HG02798 (cell line): ENCODE results near the gene ADAP1.
"Not testable (repeated sequence)": the region's sequence is repeated elsewhere in the genome, so short reads cannot be mapped to it uniquely, and the experiment has no call there.

ENCODE experiments used
- ATAC-seq: cut with Tn5 transposase; IDR thresholded peaks from one replicate; pipeline ENCODE4 v1.9.1; 2021; ENCODE audit warnings: mild to moderate bottlenecking; ENCODE audit not compliant: unreplicated experiment, poor library complexity

The ADAP1 gene

DNA sequence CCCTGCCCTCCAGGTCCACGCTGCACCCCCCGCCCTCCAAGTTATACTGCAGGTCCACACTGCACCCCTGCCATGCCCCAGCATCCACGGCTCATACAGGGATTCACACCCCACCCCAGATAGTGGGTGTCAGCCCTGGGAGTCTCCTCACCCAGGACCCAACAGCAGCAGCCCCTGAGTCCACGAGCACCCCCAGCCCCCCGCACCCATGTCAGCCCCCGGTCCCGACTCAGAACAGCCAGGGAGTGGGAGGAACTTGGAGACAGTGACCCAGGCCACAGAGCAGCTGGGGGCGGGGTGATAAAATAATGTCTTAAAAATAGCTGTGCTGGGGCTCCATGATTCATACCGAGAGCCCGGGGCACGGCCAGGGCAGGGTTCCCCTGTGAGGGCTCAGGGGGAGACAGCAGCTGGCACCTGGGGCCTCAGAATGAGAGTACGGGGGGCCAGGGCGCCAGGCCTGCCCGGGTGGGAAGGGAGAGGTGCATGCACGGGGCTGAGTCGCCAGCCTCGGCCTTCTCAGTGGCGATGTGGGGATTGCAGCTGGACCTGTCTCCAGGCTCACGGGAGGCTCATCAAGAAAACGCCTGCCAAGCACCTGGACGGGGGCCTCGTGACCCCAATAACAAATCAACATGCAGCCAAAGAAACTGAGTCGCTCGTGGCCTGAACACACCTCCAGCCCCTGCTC lies 29.8 kb downstream of the ADAP1 start:
- peak; percentile 47 for ATAC-seq

- ATAC-seq = not testable (repeated sequence)
Observed at GRCh38 chr7:924042-924441, 30.4 kb downstream of the ADAP1 start.

DNA sequence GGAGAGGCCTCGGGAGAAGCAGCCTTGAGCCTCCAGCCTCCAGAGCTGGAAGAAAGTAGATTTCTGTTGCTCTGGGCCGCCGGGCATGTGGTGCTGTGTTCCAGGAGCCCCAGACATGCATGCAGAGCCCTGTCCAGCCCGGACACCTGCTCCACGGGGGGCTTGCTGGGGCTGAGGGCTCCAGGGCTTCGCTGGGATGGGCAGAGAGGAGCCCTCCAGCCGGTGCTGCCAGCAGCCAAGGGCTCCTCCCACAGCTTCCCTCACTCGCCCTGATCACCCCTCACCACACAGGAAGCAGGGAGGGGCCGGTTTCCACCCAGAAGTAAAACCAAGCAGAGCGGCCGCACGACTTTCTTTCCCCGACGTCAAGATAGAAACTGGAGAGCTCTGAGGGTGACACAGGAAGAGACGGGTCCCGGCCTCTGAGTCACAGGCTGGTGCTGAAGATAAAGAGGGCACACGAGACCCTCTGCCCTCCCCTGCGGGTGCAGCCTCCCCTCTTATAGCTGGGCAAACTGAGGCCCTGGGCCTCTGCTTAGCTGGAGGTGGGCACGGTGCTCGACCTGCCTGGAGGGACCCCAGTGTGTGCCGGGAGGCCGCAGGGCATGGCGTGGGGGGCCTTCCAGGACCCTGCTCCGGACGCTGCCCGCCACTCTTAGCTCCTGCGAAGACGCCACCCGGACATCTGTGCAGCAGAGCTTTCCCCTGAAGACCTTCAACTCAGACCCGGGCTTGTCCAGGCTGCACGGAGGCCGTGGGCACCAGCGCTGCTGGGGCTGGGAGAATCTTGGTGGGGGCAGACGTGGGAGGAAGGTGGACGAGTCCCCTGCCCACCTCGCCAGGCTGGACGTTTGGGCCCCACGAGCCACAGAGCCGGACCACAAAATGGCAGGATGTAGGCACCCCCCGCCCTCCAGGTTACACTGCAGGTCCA lies 31.1 kb downstream of the ADAP1 start:
- ATAC-seq = peak; percentile 81

- no peak for ATAC-seq
Observed at GRCh38 chr7:922334-923107, 32.0 kb downstream of the ADAP1 start.

- no peak for ATAC-seq
Observed at GRCh38 chr7:921581-922333, 32.7 kb downstream of the ADAP1 start.

DNA sequence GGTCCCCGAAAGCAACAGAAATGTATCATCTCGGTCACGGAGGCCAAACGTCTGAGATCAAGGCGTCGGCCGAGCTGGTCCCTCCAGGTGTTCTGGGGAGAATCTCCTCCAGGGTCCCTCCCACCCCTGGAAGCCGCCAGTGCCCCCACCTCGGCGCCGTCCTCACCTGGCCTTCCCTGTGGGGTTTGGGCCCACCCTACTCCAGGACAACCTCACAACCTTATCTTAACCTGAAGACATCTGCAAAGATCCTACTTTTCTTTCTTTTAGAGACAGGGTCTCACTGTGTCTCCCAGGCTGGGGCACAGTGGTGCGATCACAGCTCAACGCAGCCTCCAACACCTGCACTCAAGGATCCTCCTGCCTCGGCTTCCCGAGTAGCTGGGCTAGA lies 33.4 kb downstream of the ADAP1 start:
- no peak for ATAC-seq

DNA sequence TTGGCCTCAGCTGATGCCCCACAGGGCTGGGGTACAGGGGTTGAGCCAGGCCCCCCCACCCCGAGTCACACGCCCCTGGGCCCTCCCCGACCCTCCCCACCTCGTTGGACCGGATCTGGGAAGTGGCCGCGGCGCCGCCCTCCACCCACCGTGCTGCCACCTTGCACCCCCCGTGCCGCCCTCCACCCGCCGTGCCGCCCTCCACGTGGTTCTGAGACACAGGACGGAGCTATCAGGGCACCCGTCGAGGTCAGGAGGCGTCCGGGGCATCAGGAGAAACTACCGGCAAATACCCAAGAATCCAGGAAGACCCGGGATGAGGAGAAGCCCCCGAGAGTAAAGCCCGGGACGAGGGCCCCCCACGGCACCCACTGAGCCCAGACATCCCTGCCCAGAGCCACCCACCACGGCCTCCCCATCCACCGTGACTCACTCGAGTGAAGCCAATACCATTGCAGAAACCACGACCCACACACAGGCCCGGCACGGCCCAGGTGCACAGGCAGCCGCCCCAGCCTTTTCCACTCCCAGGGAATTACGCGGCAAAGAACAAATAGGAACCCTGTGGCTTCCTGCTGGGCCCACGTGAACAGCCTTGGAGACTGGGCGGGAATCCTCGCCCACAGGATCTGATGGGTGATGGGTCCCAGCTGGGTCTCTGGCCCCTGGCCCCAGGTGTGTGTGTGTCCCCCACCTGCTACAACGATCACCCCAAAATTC lies 34.0 kb downstream of the ADAP1 start:
- no peak for ATAC-seq

DNA sequence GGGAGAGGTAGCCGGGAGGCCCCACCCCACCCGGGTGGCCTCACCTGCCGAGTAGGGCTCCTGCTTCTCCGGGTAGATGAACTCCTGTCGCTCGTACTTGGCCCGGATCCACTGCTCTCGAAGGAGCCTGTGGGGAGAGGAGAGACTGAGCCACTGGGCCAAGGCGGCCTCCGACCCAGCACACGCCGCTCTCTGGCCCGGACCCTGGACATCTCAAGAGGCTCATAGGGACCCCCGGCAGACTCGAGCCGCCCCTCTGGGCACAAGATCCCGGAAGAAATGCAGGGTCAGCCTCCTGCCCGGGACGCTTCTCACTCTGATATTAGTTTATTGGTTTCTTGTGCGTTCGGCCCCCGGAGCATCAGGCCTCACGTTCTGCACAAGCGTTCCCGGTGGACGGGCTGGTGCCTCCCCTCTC lies 34.5 kb downstream of the ADAP1 start:
- ATAC-seq = no peak

GRCh38 chr7:919114-919442 lies 35.4 kb downstream of the ADAP1 start:
- no peak for ATAC-seq

GRCh38 chr7:918441-919113 lies 35.9 kb downstream of the ADAP1 start:
- no peak for ATAC-seq

DNA sequence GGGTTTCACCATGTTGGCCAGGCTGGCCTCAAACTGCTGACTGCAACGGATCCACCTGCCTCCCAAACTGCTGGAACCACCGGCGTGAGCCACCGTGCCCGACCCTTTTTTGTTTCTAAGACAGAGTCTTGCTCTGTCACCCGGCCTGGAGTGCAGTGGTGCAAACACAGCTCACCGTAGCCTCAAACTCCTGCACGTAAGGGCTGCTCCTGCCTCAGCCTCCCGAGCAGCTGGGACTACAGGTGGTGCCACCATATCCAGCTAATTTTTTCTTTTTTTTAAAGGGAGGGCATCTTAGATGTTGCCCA lies 36.4 kb downstream of the ADAP1 start:
- ATAC-seq = no peak

- no peak for ATAC-seq
Observed at GRCh38 chr7:917255-918117, 37.0 kb downstream of the ADAP1 start.

GRCh38 chr7:916291-916941 lies 38.1 kb downstream of the ADAP1 start:
- no peak for ATAC-seq

GRCh38 chr7:915291-916218 lies 38.9 kb downstream of the ADAP1 start:
- ATAC-seq = no peak

DNA sequence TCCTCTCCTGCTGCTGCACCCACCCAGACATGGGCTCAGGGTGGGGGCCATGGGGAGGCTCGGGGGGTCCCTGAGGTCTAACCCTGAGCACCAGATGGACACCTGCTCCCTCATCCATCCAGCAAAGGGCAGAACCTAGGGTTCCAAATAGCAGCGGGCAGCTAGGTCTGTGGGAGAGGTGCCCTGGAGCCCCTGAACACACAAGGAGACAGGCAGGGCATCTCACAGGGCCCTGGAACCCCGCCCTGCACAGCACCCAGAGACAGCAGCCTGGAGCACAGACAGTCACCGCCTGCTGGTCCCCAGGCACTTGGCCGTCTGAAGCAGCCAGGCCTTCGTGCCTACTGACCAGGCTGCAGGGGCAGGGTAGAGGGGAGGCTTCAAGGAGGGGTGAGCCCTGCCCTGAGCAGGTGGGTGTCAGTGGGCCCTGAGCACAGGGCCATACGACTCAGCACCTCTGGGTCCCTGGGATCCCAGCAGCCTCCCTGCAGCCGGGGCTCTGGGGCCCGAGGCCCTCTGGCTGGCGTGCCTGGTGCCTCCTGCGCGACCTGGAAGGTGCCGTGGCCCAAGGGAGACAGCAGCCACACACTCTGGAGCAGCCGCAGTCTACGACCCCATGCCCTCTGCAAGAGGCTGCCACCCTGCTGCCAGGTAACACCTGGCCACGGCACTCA lies 39.8 kb downstream of the ADAP1 start:
- no peak for ATAC-seq
